Neural progenitor cell (in vitro differentiated cells): Measurements from ENCODE around the gene OVCA2. TPM values are rescaled to one million over a fixed set of nuclear protein-coding genes. Genes with fewer than 3 reads are reported as not detected.

Source experiments
- DNase-seq: peaks from one replicate; pipeline ENCODE4 v3.0.0-alpha.2; 2016; ENCODE audit warnings: low spot score
- H2AFZ ChIP-seq: fragments of 200-600 bp; sonication (generic); replicated peaks from 2 replicates; pipeline ENCODE4 v1.6.1; 2016; ENCODE audit warnings: antibody characterized with exemption
- H3F3A ChIP-seq: fragments of 200-600 bp; sonication (generic); 2 replicates; pipeline ENCODE4 v1.6.1; 2016; ENCODE audit warnings: antibody characterized with exemption, low read depth
- H3K27ac ChIP-seq: fragments of 200-600 bp; sonication (generic); 2 replicates; pipeline ENCODE4 v1.5.1; 2016; ENCODE audit warnings: mild to moderate bottlenecking
- H3K27me3 ChIP-seq: fragments of 200-600 bp; sonication (generic); 2 replicates; pipeline ENCODE4 v1.6.1; 2016; ENCODE audit warnings: mild to moderate bottlenecking, moderate library complexity
- H3K36me3 ChIP-seq: fragments of 200-600 bp; sonication (generic); 2 replicates; pipeline ENCODE4 v1.5.1; 2016
- H3K4me1 ChIP-seq: fragments of 200-600 bp; sonication (generic); 2 replicates; pipeline ENCODE4 v1.6.1; 2016; ENCODE audit warnings: mixed run types
- H3K4me2 ChIP-seq: fragments of 200-600 bp; sonication (generic); 2 replicates; pipeline ENCODE4 v1.6.1; 2016
- H3K4me3 ChIP-seq: fragments of 200-600 bp; sonication (generic); 2 replicates; pipeline ENCODE4 v1.5.1; 2016
- H3K79me2 ChIP-seq: fragments of 200-600 bp; sonication (generic); 2 replicates; pipeline ENCODE4 v1.6.1; 2016; ENCODE audit warnings: low read depth
- H3K9ac ChIP-seq: fragments of 200-600 bp; sonication (generic); 2 replicates; pipeline ENCODE4 v1.6.1; 2016
- H3K9me3 ChIP-seq: fragments of 200-600 bp; sonication (generic); 2 replicates; pipeline ENCODE4 v1.5.1; 2016; ENCODE audit warnings: low read depth
- H4K20me1 ChIP-seq: fragments of 200-600 bp; sonication (generic); 2 replicates; pipeline ENCODE4 v1.6.1; 2016; ENCODE audit warnings: low read depth
- H3K27ac Mint-ChIP-seq: 3 replicates; pipeline ENCODE4 v1.8.0; 2021; ENCODE audit warnings: mixed read lengths
- H3K27me3 Mint-ChIP-seq: 2 replicates; pipeline ENCODE4 v1.8.0; 2022; ENCODE audit warnings: low read depth, mild to moderate bottlenecking, inconsistent platforms, moderate library complexity, mixed read lengths; ENCODE audit not compliant: insufficient read depth
- H3K36me3 Mint-ChIP-seq: 3 replicates; pipeline ENCODE4 v1.8.0; 2021; ENCODE audit warnings: mixed read lengths
- H3K4me1 Mint-ChIP-seq: 3 replicates; pipeline ENCODE4 v1.8.0; 2021; ENCODE audit warnings: mixed read lengths
- H3K4me3 Mint-ChIP-seq: 3 replicates; pipeline ENCODE4 v1.8.0; 2021; ENCODE audit warnings: mild to moderate bottlenecking, moderate library complexity, mixed read lengths
- H3K9me3 Mint-ChIP-seq: 3 replicates; pipeline ENCODE4 v1.8.0; 2020; ENCODE audit warnings: mixed read lengths
- CTCF ChIP-seq: fragments of 200-600 bp; sonication (generic); IDR thresholded peaks from 2 replicates; pipeline ENCODE4 v1.5.1; 2017; ENCODE audit warnings: antibody characterized with exemption, mild to moderate bottlenecking
- EZH2 ChIP-seq: fragments of 200-600 bp; sonication (generic); IDR thresholded peaks from 2 replicates; pipeline ENCODE4 v1.6.1; 2017; ENCODE audit warnings: antibody characterized with exemption, mild to moderate bottlenecking, moderate library complexity
- EZH2phosphoT487 ChIP-seq: fragments of 200-600 bp; sonication (generic); IDR thresholded peaks from 2 replicates; pipeline ENCODE4 v1.6.1; 2017; ENCODE audit warnings: antibody characterized with exemption
- total RNA-seq: library from RNA; depleted of rRNA; stranded (reverse); fragments of >200 nt; gene quantifications from 2 replicates; pipeline ENCODE4 v1.2.3, GENCODE V29; 2015; ENCODE audit warnings: low replicate concordance

Gene OVCA2
- total RNA-seq, 1 donor from 2014 or later, result 5.4 TPM

- H3K27ac Mint-ChIP-seq, result peak within 1 kb of the TSS; percentile 81
- Histone ChIP-seq H3K9ac (no peak within 1 kb of the TSS), H3K27me3 (peaks cover 96% of the 10 kb centered on the region)
These were observed 16.6 kb upstream of the OVCA2 start, which contains the start of gene RTN4RL1 for GRCh38 chr17:2025220-2025621. Gene RTN4RL1 (minus strand): TSS chr17:2025334. CDS start chr17:2024865, 469 bp downstream.

GRCh38 chr17:2025622-2026309 lies 16.1 kb upstream of the OVCA2 start:
- no peaks in the 10 kb centered on the region for H3K9me3 ChIP-seq
- Mint-ChIP-seq H3K27me3 (peaks cover 35% of the 10 kb centered on the region), H3K4me3 (peak overlapping the region; percentile 86), H3K4me1 (peaks cover 34% of the 10 kb centered on the region), H3K9me3 (peaks cover 5% of the 10 kb centered on the region), H3K27ac (no peak overlapping the region), H3K36me3 (peaks cover 1% of the 10 kb centered on the region)
- no peak overlapping the region for H3K9ac ChIP-seq
- peaks cover 8% of the 10 kb centered on the region for H4K20me1 ChIP-seq
- no peak overlapping the region for H3K27ac ChIP-seq
- no peaks in the 10 kb centered on the region for H3K36me3 ChIP-seq
- peaks cover 90% of the 10 kb centered on the region for H3K27me3 ChIP-seq
- H3K4me2 ChIP-seq, result peak overlapping the region; percentile 91
- TF ChIP-seq EZH2 (peak; percentile 86), CTCF (peak; percentile 54), EZH2phosphoT487 (peak; percentile 88)
- H3K4me3 ChIP-seq, result peak overlapping the region; percentile 62
- peaks cover 34% of the 10 kb centered on the region for H3F3A ChIP-seq
- DNase-seq, result peak; percentile 74
- no peaks in the 10 kb centered on the region for H3K79me2 ChIP-seq
- H3K4me1 ChIP-seq, result peaks cover 23% of the 10 kb centered on the region
- H2AFZ ChIP-seq, result peak overlapping the region; percentile 61

More at GRCh38 chr17:2025220-2025621, 16.6 kb upstream of the OVCA2 start, which contains the start of gene RTN4RL1:
- DNase-seq, result peak; percentile 81
- peak within 1 kb of the TSS; percentile 89 for H3K4me3 Mint-ChIP-seq
- no peaks in the 10 kb centered on the region for H3K9me3 ChIP-seq
- H3K4me1 Mint-ChIP-seq, result peaks cover 33% of the 10 kb centered on the region
- peaks cover 34% of the 10 kb centered on the region for H3F3A ChIP-seq
- H2AFZ ChIP-seq, result peak within 1 kb of the TSS; percentile 61
- H3K27ac ChIP-seq, result no peak within 1 kb of the TSS
- peaks cover 22% of the 10 kb centered on the region for H3K4me1 ChIP-seq
- peaks cover 38% of the 10 kb centered on the region for H3K27me3 Mint-ChIP-seq
- no peak for TF ChIP-seq EZH2
- TF ChIP-seq EZH2phosphoT487, result no peak
- TF ChIP-seq CTCF, result no peak
- peaks cover 5% of the 10 kb centered on the region for H3K9me3 Mint-ChIP-seq
- H3K79me2 ChIP-seq, result no peaks in the 10 kb centered on the region
- peak within 1 kb of the TSS; percentile 62 for H3K4me3 ChIP-seq
- peaks cover 6% of the 10 kb centered on the region for H4K20me1 ChIP-seq
- H3K36me3 Mint-ChIP-seq, result peaks cover 1% of the 10 kb centered on the region
- H3K36me3 ChIP-seq, result no peaks in the 10 kb centered on the region
- H3K4me2 ChIP-seq, result peak within 1 kb of the TSS; percentile 91

- Histone ChIP-seq H3K9ac (no peak overlapping the region), H3K4me3 (no peak overlapping the region), H3K4me1 (peaks cover 23% of the 10 kb centered on the region), H3F3A (peaks cover 31% of the 10 kb centered on the region), H2AFZ (no peak overlapping the region), H3K36me3 (no peaks in the 10 kb centered on the region), H3K9me3 (no peaks in the 10 kb centered on the region), H3K27me3 (peaks cover 71% of the 10 kb centered on the region), H4K20me1 (peaks cover 8% of the 10 kb centered on the region), H3K27ac (no peak overlapping the region), H3K79me2 (no peaks in the 10 kb centered on the region), H3K4me2 (no peak overlapping the region)
- H3K36me3 Mint-ChIP-seq, result peaks cover 1% of the 10 kb centered on the region
- no peak for TF ChIP-seq CTCF
- TF ChIP-seq EZH2, result no peak
- no peak for TF ChIP-seq EZH2phosphoT487
- no peak for DNase-seq
- H3K27ac Mint-ChIP-seq, result no peak overlapping the region
- H3K9me3 Mint-ChIP-seq, result peaks cover 5% of the 10 kb centered on the region
- peak overlapping the region; percentile 67 for H3K4me3 Mint-ChIP-seq
- peaks cover 31% of the 10 kb centered on the region for H3K27me3 Mint-ChIP-seq
- peaks cover 40% of the 10 kb centered on the region for H3K4me1 Mint-ChIP-seq
These were observed 14.1 kb upstream of the OVCA2 start for GRCh38 chr17:2027528-2028233.
